ENCODE measurements around the gene TMEM272. TPM values are rescaled to one million over a fixed set of nuclear protein-coding genes. Genes with fewer than 3 reads are reported as not detected.

Gene TMEM272
- total and polyA plus RNA-seq, 9 of the 15 experiments (the other 6 are each of a cell fraction or from before 2014, with no cell fraction given): 0.04 to 0.16 (median 0.06) TPM; not detected in 2

DNA sequence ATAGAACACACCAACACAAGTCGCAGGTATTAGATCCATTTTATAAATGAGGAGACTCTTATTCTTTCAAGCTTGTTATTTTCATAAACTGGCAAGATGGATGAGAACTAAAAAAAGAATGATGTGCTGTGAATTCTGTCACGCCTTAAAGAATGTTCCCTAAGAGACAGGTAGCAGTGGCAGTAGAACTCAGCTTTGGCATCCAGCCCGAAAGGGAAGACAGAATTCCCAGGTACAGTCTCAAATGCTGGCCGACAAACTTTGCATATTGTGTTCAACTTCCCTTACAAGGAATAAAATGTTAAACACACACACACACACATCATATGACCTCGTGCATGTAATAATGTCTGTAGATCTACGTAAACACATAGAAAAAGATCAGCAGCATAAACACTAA lies 3.2 kb downstream of the TMEM272 start:
- no peaks in the 10 kb centered on the region for H3K9me3 ChIP-seq (replicated peaks; ENCODE audit: control insufficient read depth, insufficient read depth, low read depth, low read length)
- in situ Hi-C loops (cut with MboI) (no loop called here), intact Hi-C loops (cut with micrococcal nuclease) (no loop called here)
- H3K9ac ChIP-seq (ENCODE audit: insufficient read depth in 1 of 2, low read depth in 2 of 2, low read length in 2 of 2): no peak overlapping the region
- H3K9me1 ChIP-seq (ENCODE audit: control insufficient read depth, insufficient read depth, low read length): no peaks in the 10 kb centered on the region
- ChIA-PET CTCF (ENCODE audit: low intra/inter-chr PET ratio) (no interaction called here), POLR2A (no interaction called here)
- WGBS (ENCODE audit: insufficient coverage, low coverage, missing lambda C conversion rate): 43% methylated on average over 6 of the region's 6 CpGs
- no peak overlapping the region for H3K4me2 ChIP-seq (ENCODE audit: insufficient read depth, low read length)
- H3K79me2 ChIP-seq (ENCODE audit: control insufficient read depth, insufficient read depth, low read length): no peaks in the 10 kb centered on the region
- H3K4me3 ChIP-seq: no peak overlapping the region
- peaks cover 6 to 8% of the 10 kb centered on the region in 2 experiments; a peak in 3 of 5 replicates for H3K4me1 ChIP-seq (replicated peaks in 1 of 2; ENCODE audit: control insufficient read depth in 2 of 2, insufficient read depth in 2 of 2, low read length in 2 of 2)
- ATAC-seq (no peak), FAIRE-seq (no peak), DNase-seq (ENCODE audit: extremely low read depth in 1 of 4, low spot score in 3 of 4) (no peak)
- H3K27ac ChIP-seq (ENCODE audit: extremely low read depth, low read depth, low read length): no peak overlapping the region
- H4K20me1 ChIP-seq (replicated peaks; ENCODE audit: control insufficient read depth, insufficient read depth, low read length): no peaks in the 10 kb centered on the region
- H2AFZ ChIP-seq (ENCODE audit: low read depth, low read length): no peak overlapping the region
- no peaks in the 10 kb centered on the region for H3K36me3 ChIP-seq (ENCODE audit: control insufficient read depth, insufficient read depth, low read length)
- H3K27me3 ChIP-seq (ENCODE audit: control insufficient read depth in 2 of 2, insufficient read depth in 2 of 2, low read length in 2 of 2): no peaks in the 10 kb centered on the region
- no TSS peak for BruUV-seq (replicated peaks)
- TF ChIP-seq, protein P1, sequence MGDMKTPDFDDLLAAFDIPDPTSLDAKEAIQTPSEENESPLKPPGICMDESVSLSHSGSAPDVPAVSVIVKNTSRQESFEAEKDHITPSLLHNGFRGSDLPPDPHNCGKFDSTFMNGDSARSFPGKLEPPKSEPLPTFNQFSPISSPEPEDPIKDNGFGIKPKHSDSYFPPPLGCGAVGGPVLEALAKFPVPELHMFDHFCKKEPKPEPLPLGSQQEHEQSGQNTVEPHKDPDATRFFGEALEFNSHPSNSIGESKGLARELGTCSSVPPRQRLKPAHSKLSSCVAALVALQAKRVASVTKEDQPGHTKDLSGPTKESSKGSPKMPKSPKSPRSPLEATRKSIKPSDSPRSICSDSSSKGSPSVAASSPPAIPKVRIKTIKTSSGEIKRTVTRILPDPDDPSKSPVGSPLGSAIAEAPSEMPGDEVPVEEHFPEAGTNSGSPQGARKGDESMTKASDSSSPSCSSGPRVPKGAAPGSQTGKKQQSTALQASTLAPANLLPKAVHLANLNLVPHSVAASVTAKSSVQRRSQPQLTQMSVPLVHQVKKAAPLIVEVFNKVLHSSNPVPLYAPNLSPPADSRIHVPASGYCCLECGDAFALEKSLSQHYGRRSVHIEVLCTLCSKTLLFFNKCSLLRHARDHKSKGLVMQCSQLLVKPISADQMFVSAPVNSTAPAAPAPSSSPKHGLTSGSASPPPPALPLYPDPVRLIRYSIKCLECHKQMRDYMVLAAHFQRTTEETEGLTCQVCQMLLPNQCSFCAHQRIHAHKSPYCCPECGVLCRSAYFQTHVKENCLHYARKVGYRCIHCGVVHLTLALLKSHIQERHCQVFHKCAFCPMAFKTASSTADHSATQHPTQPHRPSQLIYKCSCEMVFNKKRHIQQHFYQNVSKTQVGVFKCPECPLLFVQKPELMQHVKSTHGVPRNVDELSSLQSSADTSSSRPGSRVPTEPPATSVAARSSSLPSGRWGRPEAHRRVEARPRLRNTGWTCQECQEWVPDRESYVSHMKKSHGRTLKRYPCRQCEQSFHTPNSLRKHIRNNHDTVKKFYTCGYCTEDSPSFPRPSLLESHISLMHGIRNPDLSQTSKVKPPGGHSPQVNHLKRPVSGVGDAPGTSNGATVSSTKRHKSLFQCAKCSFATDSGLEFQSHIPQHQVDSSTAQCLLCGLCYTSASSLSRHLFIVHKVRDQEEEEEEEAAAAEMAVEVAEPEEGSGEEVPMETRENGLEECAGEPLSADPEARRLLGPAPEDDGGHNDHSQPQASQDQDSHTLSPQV (IDR thresholded peaks at IDR 0.05): no peak
- TF ChIP-seq RBM22 (IDR thresholded peaks at IDR 0.05; ENCODE audit: low read depth, low read length, poor library complexity, severe bottlenecking): no peak
- TF ChIP-seq ESRRB (CRISPR knock-in tag; IDR thresholded peaks at IDR 0.05; ENCODE audit: borderline replicate concordance): no peak
- no peak for TF ChIP-seq ESRRA (IDR thresholded peaks at IDR 0.05; ENCODE audit: borderline replicate concordance, low read depth)
- no peak for TF ChIP-seq SAFB (IDR thresholded peaks at IDR 0.05; ENCODE audit: borderline replicate concordance, low read depth, low read length)
- TF ChIP-seq, protein P2, sequence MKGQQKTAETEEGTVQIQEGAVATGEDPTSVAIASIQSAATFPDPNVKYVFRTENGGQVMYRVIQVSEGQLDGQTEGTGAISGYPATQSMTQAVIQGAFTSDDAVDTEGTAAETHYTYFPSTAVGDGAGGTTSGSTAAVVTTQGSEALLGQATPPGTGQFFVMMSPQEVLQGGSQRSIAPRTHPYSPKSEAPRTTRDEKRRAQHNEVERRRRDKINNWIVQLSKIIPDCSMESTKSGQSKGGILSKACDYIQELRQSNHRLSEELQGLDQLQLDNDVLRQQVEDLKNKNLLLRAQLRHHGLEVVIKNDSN (CRISPR knock-in tag; IDR thresholded peaks at IDR 0.05): no peak
- no peak for TF ChIP-seq GATA2 (CRISPR knock-in tag; IDR thresholded peaks at IDR 0.05)
- TF ChIP-seq, protein P3, sequence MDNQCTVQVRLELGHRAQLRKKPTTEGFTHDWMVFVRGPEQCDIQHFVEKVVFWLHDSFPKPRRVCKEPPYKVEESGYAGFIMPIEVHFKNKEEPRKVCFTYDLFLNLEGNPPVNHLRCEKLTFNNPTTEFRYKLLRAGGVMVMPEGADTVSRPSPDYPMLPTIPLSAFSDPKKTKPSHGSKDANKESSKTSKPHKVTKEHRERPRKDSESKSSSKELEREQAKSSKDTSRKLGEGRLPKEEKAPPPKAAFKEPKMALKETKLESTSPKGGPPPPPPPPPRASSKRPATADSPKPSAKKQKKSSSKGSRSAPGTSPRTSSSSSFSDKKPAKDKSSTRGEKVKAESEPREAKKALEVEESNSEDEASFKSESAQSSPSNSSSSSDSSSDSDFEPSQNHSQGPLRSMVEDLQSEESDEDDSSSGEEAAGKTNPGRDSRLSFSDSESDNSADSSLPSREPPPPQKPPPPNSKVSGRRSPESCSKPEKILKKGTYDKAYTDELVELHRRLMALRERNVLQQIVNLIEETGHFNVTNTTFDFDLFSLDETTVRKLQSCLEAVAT (IDR thresholded peaks at IDR 0.05): no peak
- TF ChIP-seq, protein P4, sequence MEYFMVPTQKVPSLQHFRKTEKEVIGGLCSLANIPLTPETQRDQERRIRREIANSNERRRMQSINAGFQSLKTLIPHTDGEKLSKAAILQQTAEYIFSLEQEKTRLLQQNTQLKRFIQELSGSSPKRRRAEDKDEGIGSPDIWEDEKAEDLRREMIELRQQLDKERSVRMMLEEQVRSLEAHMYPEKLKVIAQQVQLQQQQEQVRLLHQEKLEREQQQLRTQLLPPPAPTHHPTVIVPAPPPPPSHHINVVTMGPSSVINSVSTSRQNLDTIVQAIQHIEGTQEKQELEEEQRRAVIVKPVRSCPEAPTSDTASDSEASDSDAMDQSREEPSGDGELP (CRISPR knock-in tag; IDR thresholded peaks at IDR 0.05; ENCODE audit: borderline replicate concordance): no peak
- no peak for TF ChIP-seq TAF9B (IDR thresholded peaks at IDR 0.05; ENCODE audit: partially characterized antibody)
- TF ChIP-seq PRMT5 (CRISPR knock-in tag; IDR thresholded peaks at IDR 0.05): no peak
- no peak for TF ChIP-seq GABPA (tag; conservative IDR thresholded peaks at IDR 0.05; ENCODE audit: low read depth)
- TF ChIP-seq MAFF (IDR thresholded peaks at IDR 0.05; ENCODE audit: low read length): no peak
- TF ChIP-seq ZNF274 (IDR thresholded peaks at IDR 0.05; ENCODE audit: borderline replicate concordance, low read depth, low read length): no peak
- no peak for TF ChIP-seq ZFX (CRISPR knock-in tag; IDR thresholded peaks at IDR 0.05)
- TF ChIP-seq NEUROD1 (IDR thresholded peaks at IDR 0.05; ENCODE audit: borderline replicate concordance, low read depth, low read length, partially characterized antibody): no peak
- TF ChIP-seq RBM25 (IDR thresholded peaks at IDR 0.05; ENCODE audit: low read depth, low read length, severe bottlenecking): no peak
